ENCODE results near the gene PPP2R2B.

The PPP2R2B gene

GRCh38 chr5:146802945-146803522 lies 75.5 kb downstream of the PPP2R2B start:
- Histone ChIP-seq H3K27me3 (no peaks in the 10 kb centered on the region), H3K4me1 (ENCODE audit: control insufficient read depth in 1 of 2, insufficient read depth in 1 of 2, low read depth in 1 of 2, low read length in 1 of 2) (no peaks in the 10 kb centered on the region), H3K4me3 (ENCODE audit: low read depth in 1 of 2, low read length in 1 of 2) (no peak overlapping the region), H3K36me3 (no peaks in the 10 kb centered on the region), H3K27ac (no peak overlapping the region), H3K9me3 (no peaks in the 10 kb centered on the region)
- no peak for TF ChIP-seq CTCF (IDR thresholded peaks at IDR 0.05)

GRCh38 chr5:146799671-146800070 lies 78.9 kb downstream of the PPP2R2B start:
- H3K9me3 ChIP-seq: no peaks in the 10 kb centered on the region
- H3K27ac ChIP-seq: no peak overlapping the region
- TF ChIP-seq CTCF (IDR thresholded peaks at IDR 0.05): no peak
- no peaks in the 10 kb centered on the region for H3K27me3 ChIP-seq
- H3K4me1 ChIP-seq (ENCODE audit: control insufficient read depth in 1 of 2, insufficient read depth in 1 of 2, low read depth in 1 of 2, low read length in 1 of 2): no peaks in the 10 kb centered on the region
- H3K4me3 ChIP-seq (ENCODE audit: low read depth in 1 of 2, low read length in 1 of 2): no peak overlapping the region
- no peaks in the 10 kb centered on the region for H3K36me3 ChIP-seq

GRCh38 chr5:146799231-146799630 lies 79.3 kb downstream of the PPP2R2B start:
- H3K9me3 ChIP-seq: no peaks in the 10 kb centered on the region
- no peak for TF ChIP-seq CTCF (IDR thresholded peaks at IDR 0.05)
- H3K4me3 ChIP-seq (ENCODE audit: low read depth in 1 of 2, low read length in 1 of 2): no peak overlapping the region
- no peaks in the 10 kb centered on the region for H3K4me1 ChIP-seq (ENCODE audit: control insufficient read depth in 1 of 2, insufficient read depth in 1 of 2, low read depth in 1 of 2, low read length in 1 of 2)
- H3K27ac ChIP-seq: no peak overlapping the region
- no peaks in the 10 kb centered on the region for H3K36me3 ChIP-seq
- no peaks in the 10 kb centered on the region for H3K27me3 ChIP-seq

- no peaks in the 10 kb centered on the region for H3K4me1 ChIP-seq (ENCODE audit: control insufficient read depth in 1 of 2, insufficient read depth in 1 of 2, low read depth in 1 of 2, low read length in 1 of 2)
- H3K27me3 ChIP-seq: no peaks in the 10 kb centered on the region
- H3K27ac ChIP-seq: no peak overlapping the region
- no peaks in the 10 kb centered on the region for H3K9me3 ChIP-seq
- TF ChIP-seq CTCF (IDR thresholded peaks at IDR 0.05): no peak
- H3K36me3 ChIP-seq: no peaks in the 10 kb centered on the region
- H3K4me3 ChIP-seq (ENCODE audit: low read depth in 1 of 2, low read length in 1 of 2): no peak overlapping the region
These were observed 80.9 kb downstream of the PPP2R2B start for GRCh38 chr5:146797658-146798057.

GRCh38 chr5:146796911-146797310 lies 81.6 kb downstream of the PPP2R2B start:
- Histone ChIP-seq H3K27ac (no peak overlapping the region), H3K4me3 (ENCODE audit: low read depth in 1 of 2, low read length in 1 of 2) (no peak overlapping the region), H3K27me3 (no peaks in the 10 kb centered on the region), H3K36me3 (no peaks in the 10 kb centered on the region), H3K4me1 (ENCODE audit: control insufficient read depth in 1 of 2, insufficient read depth in 1 of 2, low read depth in 1 of 2, low read length in 1 of 2) (no peaks in the 10 kb centered on the region), H3K9me3 (no peaks in the 10 kb centered on the region)
- no peak for TF ChIP-seq CTCF (IDR thresholded peaks at IDR 0.05)

GRCh38 chr5:146796144-146796543 lies 82.4 kb downstream of the PPP2R2B start:
- H3K27ac ChIP-seq: no peak overlapping the region
- H3K36me3 ChIP-seq: no peaks in the 10 kb centered on the region
- H3K4me1 ChIP-seq (ENCODE audit: control insufficient read depth in 1 of 2, insufficient read depth in 1 of 2, low read depth in 1 of 2, low read length in 1 of 2): no peaks in the 10 kb centered on the region
- H3K27me3 ChIP-seq: no peaks in the 10 kb centered on the region
- TF ChIP-seq CTCF (IDR thresholded peaks at IDR 0.05): no peak
- no peaks in the 10 kb centered on the region for H3K9me3 ChIP-seq
- no peak overlapping the region for H3K4me3 ChIP-seq (ENCODE audit: low read depth in 1 of 2, low read length in 1 of 2)

Measured in neutrophil (primary cell).